Adrenal gland (tissue), 12 donors: ENCODE measurements around the gene DAPK3. TPM values are rescaled to one million over a fixed set of nuclear protein-coding genes. Genes with fewer than 3 reads are reported as not detected.

Experiments
- DNase-seq, 7 donors: peaks; one replicate each; pipeline ENCODE4 v3.0.0-alpha.2; 2019 to 2020
- H3K27ac ChIP-seq, 5 donors: fragments of 200-600 bp; sonication (generic) in 4 of 5; 1 replicate in 3 of 5; 2 replicates in 2 of 5; pipeline versions ENCODE4 v1.5.1 to v1.8.0; 2016 to 2020; ENCODE audit warnings: mild to moderate bottlenecking in 1 of 5
- H3K27me3 ChIP-seq: fragments of 200-600 bp; 2 replicates; pipeline ENCODE4 v1.8.0; 2021
- H3K36me3 ChIP-seq, 2 donors: fragments of 200-600 bp; replicated peaks in 1 of 2; 1 replicate in 1 of 2; 2 replicates in 1 of 2; pipeline versions ENCODE4 v1.5.1 to v1.8.0; 2018 to 2022
- H3K4me1 ChIP-seq, 2 donors: fragments of 200-600 bp; replicated peaks in 1 of 2; 1 replicate in 1 of 2; 2 replicates in 1 of 2; pipeline versions ENCODE4 v1.5.1 to v1.8.0; 2018 to 2021
- H3K4me3 ChIP-seq, 4 donors: fragments of 200-600 bp; sonication (generic) in 3 of 4; one replicate each; pipeline ENCODE4 v1.5.1; 2016 to 2018
- H3K9me3 ChIP-seq, 3 donors: fragments of 200-600 bp; sonication (generic) in 1 of 3; replicated peaks in 1 of 3; 1 replicate in 2 of 3; 2 replicates in 1 of 3; pipeline versions ENCODE4 v1.5.1 to v1.8.0; 2016 to 2021
- POLR2A ChIP-seq, 2 donors: fragments of 450-650 bp; IDR thresholded peaks; one replicate each; pipeline ENCODE4 v1.6.1; 2017; ENCODE audit warnings: antibody characterized with exemption in 2 of 2, mild to moderate bottlenecking in 2 of 2, moderate library complexity in 1 of 2
- WGBS, 4 donors: extraction: QIAGEN DNeasy Blood & Tissue Kit in 2 of 4; methylation state at CpG; one replicate each; pipeline versions ENCODE4 v1.1.5 to v1.1.7; 2013 to 2017; 5-methylcytosine and 5-hydroxymethylcytosine counted together
- intact Hi-C, 2 donors: fragments of 100-400 bp; cut with DNase I; formaldehyde crosslinking; loops; one replicate each; pipeline versions ENCODE4 v1.14.1 to v1.15.0; 2022 to 2023
- polyA plus RNA-seq, 3 donors: library from polyadenylated mRNA; stranded (reverse); fragments of 200-250 nt in 2 of 3; fragments of 350-450 nt in 1 of 3; fragmentation: Illumina TruSeq in 1 of 3; extraction: RNeasy Lipid Tissue Mini Kit (QIAGEN cat#74804) in 1 of 3; gene quantifications; one replicate each; pipeline ENCODE4 v1.2.3, GENCODE V29; 2013 to 2014
- total RNA-seq, 9 donors: library from RNA; depleted of rRNA in 4 of 9; stranded (reverse); fragments of >200 nt in 4 of 9; fragments of 120-200 nt in 1 of 9; fragmentation: NEBNext Ultra II Directional in 1 of 9; extraction: Animal tissue kit (Norgen Biotek cat#: 25700) in 1 of 9; gene quantifications; one replicate each; pipeline versions ENCODE4 v1.1.0 to v1.2.4, GENCODE V29; 2013 to 2023
- TF ChIP-seq, protein P1 (sequence below), 6 experiments: fragments of 450-650 bp in 4 of 6; fragments of 200-600 bp in 2 of 6; sonication (generic) in 1 of 6; IDR thresholded peaks; 1 replicate in 5 of 6; 2 replicates in 1 of 6; pipeline versions ENCODE4 v1.5.1 to v1.8.0; 2016 to 2021; ENCODE audit warnings: antibody characterized with exemption in 6 of 6, mild to moderate bottlenecking in 2 of 6, moderate library complexity in 1 of 6
- donor health status: healthy with polysubstance abuse.
- donor health status: Bipolar disorder and iron deficiency.
- donor health status: DM: yes; HTN: yes; CAD: no.
- donor health status: DM: no; HTN: no; CAD: no.
- donor health status: DM: no; HTN: no; CAD: no.
- donor health status: DM: yes; HTN: yes; CAD: no.

The DAPK3 gene
- total and polyA plus RNA-seq, 12 donors = 17.6 to 83.2 (median 45.3) TPM

DNA sequence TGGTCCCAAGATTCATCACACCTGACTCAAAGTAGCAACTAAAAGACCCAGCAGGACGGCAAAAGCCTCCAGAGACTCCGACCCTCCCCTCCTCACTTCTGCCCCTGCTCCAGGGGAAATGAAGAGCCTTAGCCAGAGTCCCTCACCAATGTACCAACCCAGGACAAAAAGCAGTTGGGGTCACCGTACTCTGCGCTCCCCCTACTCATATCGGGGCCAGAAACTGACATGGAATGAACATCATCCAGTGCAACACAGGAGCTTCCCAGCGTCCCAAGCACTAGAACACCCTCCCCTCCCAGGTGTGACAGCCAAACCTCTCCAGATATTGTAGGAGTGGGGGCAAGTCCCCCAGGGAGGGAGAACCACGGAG lies 12.6 kb upstream of the DAPK3 start:
- TF ChIP-seq, protein P1, sequence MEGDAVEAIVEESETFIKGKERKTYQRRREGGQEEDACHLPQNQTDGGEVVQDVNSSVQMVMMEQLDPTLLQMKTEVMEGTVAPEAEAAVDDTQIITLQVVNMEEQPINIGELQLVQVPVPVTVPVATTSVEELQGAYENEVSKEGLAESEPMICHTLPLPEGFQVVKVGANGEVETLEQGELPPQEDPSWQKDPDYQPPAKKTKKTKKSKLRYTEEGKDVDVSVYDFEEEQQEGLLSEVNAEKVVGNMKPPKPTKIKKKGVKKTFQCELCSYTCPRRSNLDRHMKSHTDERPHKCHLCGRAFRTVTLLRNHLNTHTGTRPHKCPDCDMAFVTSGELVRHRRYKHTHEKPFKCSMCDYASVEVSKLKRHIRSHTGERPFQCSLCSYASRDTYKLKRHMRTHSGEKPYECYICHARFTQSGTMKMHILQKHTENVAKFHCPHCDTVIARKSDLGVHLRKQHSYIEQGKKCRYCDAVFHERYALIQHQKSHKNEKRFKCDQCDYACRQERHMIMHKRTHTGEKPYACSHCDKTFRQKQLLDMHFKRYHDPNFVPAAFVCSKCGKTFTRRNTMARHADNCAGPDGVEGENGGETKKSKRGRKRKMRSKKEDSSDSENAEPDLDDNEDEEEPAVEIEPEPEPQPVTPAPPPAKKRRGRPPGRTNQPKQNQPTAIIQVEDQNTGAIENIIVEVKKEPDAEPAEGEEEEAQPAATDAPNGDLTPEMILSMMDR (IDR thresholded peaks at IDR 0.05) = no peak
- no peak for TF ChIP-seq POLR2A (IDR thresholded peaks at IDR 0.05)
- no peaks in the 10 kb centered on the region for H3K9me3 ChIP-seq
- peak overlapping the region in 4 of 5 donors; percentile 93 to 98 (median 98) for H3K27ac ChIP-seq
- H3K4me3 ChIP-seq = peak overlapping the region in 2 of 4 donors; percentile 91 to 98
- peaks cover 19 to 46% of the 10 kb centered on the region in 2 donors for H3K4me1 ChIP-seq
- DNase-seq = no peak
- 43 to 56% (median 54%) methylated on average over 3 to 7 of the region's 7 CpGs for WGBS, 4 donors
- intact Hi-C loops = no loop called here
- H3K27me3 ChIP-seq = no peaks in the 10 kb centered on the region
- H3K36me3 ChIP-seq = peaks cover 0 to 56% of the 10 kb centered on the region in 2 donors

DNA sequence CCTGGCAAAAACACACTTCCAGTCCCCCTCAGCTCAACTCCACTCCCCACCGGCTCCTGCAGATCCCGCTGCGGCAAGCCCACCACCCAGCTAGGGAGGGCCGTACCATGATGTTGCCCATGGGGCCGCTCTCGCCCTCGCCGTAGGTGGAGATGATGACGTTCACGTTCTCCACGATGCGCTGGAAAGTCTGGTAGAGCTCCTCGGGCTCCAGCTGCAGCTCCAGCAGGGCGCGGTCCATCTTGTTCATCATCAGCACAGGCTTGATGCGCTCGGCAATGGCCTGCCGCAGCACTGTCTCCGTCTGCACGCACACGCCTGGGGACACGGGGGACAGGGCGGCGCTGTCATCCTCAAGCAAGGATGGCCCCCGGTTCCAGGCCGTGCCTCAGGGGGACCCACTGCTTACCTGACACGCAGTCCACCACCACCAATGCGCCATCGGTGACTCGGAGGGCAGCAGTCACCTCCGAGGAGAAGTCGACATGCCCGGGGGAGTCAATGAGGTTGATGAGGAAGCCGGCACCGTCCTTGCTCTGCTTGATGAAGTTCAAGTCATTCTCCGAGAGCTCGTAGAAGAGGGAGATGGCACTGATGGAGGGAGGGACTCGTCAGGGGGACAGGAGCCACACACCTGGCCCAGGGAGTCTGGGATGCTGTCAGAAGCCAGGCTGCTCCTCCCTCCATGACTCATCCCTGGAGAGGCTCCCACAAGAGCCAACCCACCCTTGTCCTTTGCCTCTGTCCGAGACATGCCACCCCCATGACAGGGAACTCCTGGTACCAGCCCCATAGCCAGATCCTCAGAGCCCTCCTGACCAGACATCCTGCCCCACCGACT lies 12.0 kb upstream of the DAPK3 start:
- peak overlapping the region in 3 of 5 donors; percentile 97 to 98 (median 98) for H3K27ac ChIP-seq
- intact Hi-C loops = no loop called here
- H3K9me3 ChIP-seq = no peaks in the 10 kb centered on the region
- H3K4me1 ChIP-seq = peaks cover 19 to 44% of the 10 kb centered on the region in 2 donors
- peak overlapping the region in 1 of 4 donors; percentile 91 for H3K4me3 ChIP-seq
- no peaks in the 10 kb centered on the region for H3K27me3 ChIP-seq
- H3K36me3 ChIP-seq = peaks cover 0 to 62% of the 10 kb centered on the region in 2 donors
- DNase-seq = peak in 5 of 7 donors; percentile 48 to 71 (median 57)
- WGBS, 4 donors = 68 to 79% (median 74%) methylated on average over 20 to 40 of the region's 40 CpGs
- TF ChIP-seq, protein P1 (IDR thresholded peaks at IDR 0.05) = no peak
- no peak for TF ChIP-seq POLR2A (IDR thresholded peaks at IDR 0.05)

DNA sequence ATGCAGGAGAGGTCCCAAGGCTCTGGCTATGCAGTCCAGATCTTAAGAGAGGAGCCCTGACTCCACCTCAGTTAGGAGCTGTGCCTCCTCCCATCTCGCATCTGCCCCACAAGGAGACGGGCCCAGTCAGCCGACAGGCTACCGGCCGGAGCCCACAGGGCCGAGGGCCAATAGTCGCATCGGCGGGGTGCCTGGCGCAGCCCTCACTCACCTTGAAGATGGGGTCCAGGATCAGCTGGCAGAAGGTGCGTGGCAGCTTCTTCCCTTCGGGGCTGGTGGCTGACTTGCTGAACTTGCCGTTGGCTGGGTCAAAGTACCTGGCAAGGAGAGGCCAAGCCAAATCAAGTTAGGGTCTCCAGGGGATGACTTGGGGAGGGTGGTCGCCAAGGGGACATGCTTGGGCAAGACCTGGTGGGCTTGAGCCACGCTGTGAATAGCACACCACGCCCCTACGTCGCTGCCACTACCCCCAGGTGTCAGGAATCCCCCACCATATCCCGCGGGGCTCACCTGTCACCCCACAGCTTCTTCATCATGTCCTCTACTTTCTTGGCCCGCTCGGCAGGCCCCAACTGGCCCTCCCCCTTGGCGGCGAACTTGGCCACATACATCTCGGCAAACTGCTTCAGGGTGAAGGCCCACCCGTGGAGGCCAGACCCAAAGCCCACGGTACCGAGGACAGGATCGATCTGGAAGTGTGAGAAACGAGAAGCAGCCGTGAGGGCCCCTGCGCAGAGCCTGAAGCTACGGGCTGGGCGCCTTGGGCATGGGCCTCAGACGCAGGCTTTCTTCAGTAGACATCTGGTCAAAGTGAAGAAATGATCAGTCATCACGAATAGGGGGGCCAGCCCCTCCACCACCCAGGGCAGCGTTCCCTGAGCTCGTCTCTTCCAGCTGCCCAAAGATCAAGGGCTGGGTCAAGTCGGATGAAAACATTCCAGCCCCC lies 11.1 kb upstream of the DAPK3 start:
- WGBS, 4 donors = 73 to 80% (median 78%) methylated on average over 19 to 39 of the region's 39 CpGs
- intact Hi-C loops = no loop called here
- Histone ChIP-seq H3K27me3 (no peaks in the 10 kb centered on the region), H3K27ac (peak overlapping the region in 2 of 5 donors; percentile 97 to 98), H3K4me3 (no peak overlapping the region), H3K9me3 (no peaks in the 10 kb centered on the region), H3K4me1 (peaks cover 17 to 37% of the 10 kb centered on the region in 2 donors), H3K36me3 (peaks cover 0 to 71% of the 10 kb centered on the region in 2 donors)
- TF ChIP-seq, protein P1 (IDR thresholded peaks at IDR 0.05) = no peak
- TF ChIP-seq POLR2A (IDR thresholded peaks at IDR 0.05) = no peak
- peak in 1 of 7 donors; percentile 36 for DNase-seq

DNA sequence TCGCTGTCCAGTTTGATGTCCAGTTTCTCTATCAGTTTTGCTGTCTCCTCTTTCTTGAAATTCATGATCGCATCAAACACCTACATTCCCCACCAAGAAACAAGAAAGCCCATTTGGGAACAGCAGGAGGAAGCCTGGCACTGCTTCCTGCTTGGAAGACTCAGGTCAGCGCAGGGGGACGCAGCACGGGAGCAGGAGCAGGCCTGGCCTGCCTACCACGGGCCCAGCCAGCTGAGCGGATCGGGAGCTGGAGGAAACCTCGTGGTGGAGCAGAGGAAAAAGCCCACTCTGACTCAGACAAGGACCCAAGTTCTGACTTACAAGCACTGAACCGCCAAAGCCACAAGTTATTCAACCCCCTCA lies 10.5 kb upstream of the DAPK3 start:
- WGBS, 4 donors = 83 to 89% (median 87%) methylated on average over 9 to 10 of the region's 10 CpGs
- TF ChIP-seq POLR2A (IDR thresholded peaks at IDR 0.05) = no peak
- TF ChIP-seq, protein P1 (IDR thresholded peaks at IDR 0.05) = no peak
- H3K27me3 ChIP-seq = no peaks in the 10 kb centered on the region
- peaks cover 0 to 77% of the 10 kb centered on the region in 2 donors for H3K36me3 ChIP-seq
- peaks cover 11 to 30% of the 10 kb centered on the region in 2 donors for H3K4me1 ChIP-seq
- no peak overlapping the region for H3K27ac ChIP-seq
- H3K4me3 ChIP-seq = no peak overlapping the region
- H3K9me3 ChIP-seq = no peaks in the 10 kb centered on the region
- intact Hi-C loops = no loop called here
- peak in 1 of 7 donors; percentile 24 for DNase-seq
